BJ (cell line): ENCODE data around the gene KLHL29. TPM values are rescaled to one million over a fixed set of nuclear protein-coding genes. Genes with fewer than 3 reads are reported as not detected.

Experiments used
- CTCF ChIA-PET: fragments of 350-600 bp; formaldehyde crosslinking; extraction: SDS; loops from one replicate; lab custom pipeline; 2021; ENCODE audit warnings: antibody characterized with exemption, inconsistent platforms; lab: Yijun Ruan, JAX
- POLR2A ChIA-PET: fragments of 300-600 bp; sonication (Branson Sonifier 250); formaldehyde crosslinking; extraction: SDS; loops from one replicate; lab custom pipeline; 2021; ENCODE audit warnings: antibody characterized with exemption; lab: Charles Lee
- DNase-seq: peaks from one replicate; pipeline ENCODE4 v3.0.0-alpha.2; 2011; ENCODE audit warnings: low read depth
- H3K27me3 ChIP-seq: 2 replicates; pipeline ENCODE4 v1.6.0; 2011; ENCODE audit warnings: low read length; ENCODE audit not compliant: control insufficient read depth, insufficient read depth
- H3K36me3 ChIP-seq: 2 replicates; pipeline ENCODE4 v1.5.1; 2011; ENCODE audit warnings: low read length; ENCODE audit not compliant: control insufficient read depth, insufficient read depth
- H3K4me3 ChIP-seq: 2 replicates; pipeline ENCODE4 v1.5.1; 2011; ENCODE audit warnings: low read depth, mild to moderate bottlenecking, control low read depth, low read length
- CTCF ChIP-seq: IDR thresholded peaks from 2 replicates; pipeline ENCODE4 v1.5.1; 2011; ENCODE audit warnings: low read depth, mild to moderate bottlenecking, control low read depth, inconsistent platforms, low read length, moderate library complexity; ENCODE audit not compliant: insufficient read depth
- polyA plus RNA-seq: library from polyadenylated mRNA; depleted of rRNA; stranded (reverse); fragments of >200 nt; gene quantifications from 2 replicates; pipeline ENCODE4 v1.2.3, GENCODE V29; 2011

The KLHL29 gene
- polyA plus RNA-seq, 1 experiment: 10.0 TPM

DNA sequence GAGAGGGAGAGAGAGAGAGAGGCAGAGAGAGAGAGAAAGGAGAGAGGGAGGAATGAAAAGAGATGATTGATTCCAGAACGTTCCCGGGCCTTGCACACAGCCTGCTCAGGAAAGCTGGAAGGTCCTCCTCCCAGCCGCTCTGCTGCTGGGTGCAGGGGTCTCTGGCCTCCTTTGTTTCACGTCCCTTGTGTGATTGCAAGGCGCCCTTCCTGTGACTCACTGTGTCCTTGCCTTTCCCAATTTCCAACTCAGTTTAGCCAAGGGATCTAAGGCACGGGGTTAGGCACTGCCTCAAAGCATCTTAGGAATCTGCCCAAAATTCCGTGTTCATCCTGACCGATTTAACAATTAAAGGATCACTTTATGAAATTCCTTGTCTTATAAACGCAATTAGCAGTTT is 221.2 kb downstream of the KLHL29 start:
- H3K27me3 ChIP-seq: no peaks in the 10 kb centered on the region
- no peak for DNase-seq
- H3K36me3 ChIP-seq: no peaks in the 10 kb centered on the region
- no peak for TF ChIP-seq CTCF
- POLR2A ChIA-PET: no interaction called here
- no peak overlapping the region for H3K4me3 ChIP-seq
- CTCF ChIA-PET: interaction anchor here (0.6 kb wide), 1 partner anchor 200 kb away, joined by 3 read pairs; no protein-coding TSS in a partner anchor

DNA sequence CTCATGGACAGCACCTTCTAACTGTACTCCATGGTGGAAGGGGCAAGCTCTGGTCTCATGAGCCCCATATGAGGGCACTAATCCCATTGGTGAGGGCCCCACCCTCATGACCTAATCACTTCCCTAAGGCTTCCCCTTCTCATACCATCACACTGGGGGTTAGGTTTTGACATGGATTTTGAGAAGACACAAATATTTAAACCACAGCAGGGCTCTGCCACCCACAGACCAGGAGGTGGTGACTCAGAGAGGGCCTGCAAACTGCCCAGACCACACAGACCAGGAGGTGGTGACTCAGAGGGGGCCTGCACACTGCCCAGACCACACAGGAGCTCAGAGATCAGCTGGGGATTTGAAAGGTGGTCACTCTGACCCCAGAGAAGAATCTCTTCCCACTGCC is 222.0 kb downstream of the KLHL29 start:
- H3K4me3 ChIP-seq: no peak overlapping the region
- no peak for DNase-seq
- TF ChIP-seq CTCF: no peak
- no peaks in the 10 kb centered on the region for H3K36me3 ChIP-seq
- CTCF ChIA-PET: interaction anchor here (1.0 kb wide), 1 partner anchor 11 kb away, joined by 4 read pairs; no protein-coding TSS in a partner anchor
- POLR2A ChIA-PET: no interaction called here
- no peaks in the 10 kb centered on the region for H3K27me3 ChIP-seq

GRCh38 chr2:23607925-23608324 is 222.9 kb downstream of the KLHL29 start:
- H3K4me3 ChIP-seq: no peak overlapping the region
- no peak for TF ChIP-seq CTCF
- ChIA-PET CTCF (no interaction called here), POLR2A (no interaction called here)
- no peak for DNase-seq
- H3K36me3 ChIP-seq: no peaks in the 10 kb centered on the region
- H3K27me3 ChIP-seq: no peaks in the 10 kb centered on the region

DNA sequence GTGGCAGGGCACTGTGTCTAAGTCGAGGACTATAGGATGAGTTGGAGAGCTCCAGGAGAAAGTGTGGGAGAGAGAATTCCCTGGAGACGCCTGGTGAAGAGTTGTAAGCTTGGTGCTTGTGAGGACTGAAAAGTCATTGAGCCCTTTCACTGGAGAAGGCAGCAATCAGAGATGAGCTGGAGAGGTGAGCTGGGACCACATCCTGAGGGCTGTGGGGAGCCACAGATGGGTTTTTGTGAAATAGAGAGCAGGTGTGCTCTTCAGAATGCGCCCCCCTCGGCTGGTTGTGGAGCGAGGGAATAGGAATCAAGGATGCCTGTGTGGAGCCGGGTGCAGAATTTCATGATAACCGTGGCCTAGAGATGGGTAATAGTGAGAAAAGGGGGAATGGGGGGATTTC is 224.3 kb downstream of the KLHL29 start:
- TF ChIP-seq CTCF: no peak
- ChIA-PET POLR2A (no interaction called here), CTCF (no interaction called here)
- no peaks in the 10 kb centered on the region for H3K36me3 ChIP-seq
- H3K4me3 ChIP-seq: no peak overlapping the region
- H3K27me3 ChIP-seq: no peaks in the 10 kb centered on the region
- no peak for DNase-seq

DNA sequence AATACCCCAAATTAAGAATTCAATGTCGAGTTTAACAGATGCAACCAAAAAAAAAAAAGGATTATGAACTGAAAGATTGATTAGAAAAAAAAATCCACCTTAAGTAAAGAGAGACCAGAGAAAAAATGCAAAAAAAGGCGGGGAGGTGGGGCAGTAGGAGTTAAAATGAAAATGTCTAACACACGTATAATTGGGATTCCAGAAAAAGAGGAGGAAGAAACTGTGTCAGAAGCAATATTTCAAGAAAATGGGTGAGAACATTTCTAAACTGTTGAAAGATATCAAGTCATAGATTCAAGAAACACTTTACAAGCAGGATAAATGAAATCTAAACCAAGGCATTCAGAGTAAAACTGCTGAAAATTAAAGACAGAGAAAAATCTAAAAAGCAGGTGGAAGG is 226.9 kb downstream of the KLHL29 start:
- POLR2A ChIA-PET: no interaction called here

More for the DNA sequence above, 226.9 kb downstream of the KLHL29 start:
- Histone ChIP-seq H3K4me3 (no peak overlapping the region), H3K27me3 (no peaks in the 10 kb centered on the region), H3K36me3 (no peaks in the 10 kb centered on the region)
- no peak for DNase-seq
- TF ChIP-seq CTCF: no peak
- CTCF ChIA-PET: no interaction called here
